DOHH2 (cell line): ENCODE measurements around the gene DOCK1.

Experiments used
- H3F3A ChIP-seq: fragments of 200-600 bp; sonication (generic), shearing (Covaris generic); 2 replicates; pipeline ENCODE4 v1.6.0; 2016; ENCODE audit warnings: antibody characterized with exemption, mild to moderate bottlenecking; ENCODE audit not compliant: control insufficient read depth, insufficient read depth
- H3K27ac ChIP-seq: fragments of 200-600 bp; sonication (generic); 2 replicates; pipeline ENCODE4 v1.5.1; 2014; ENCODE audit warnings: low read depth, mild to moderate bottlenecking, low read length, moderate library complexity
- H3K27me3 ChIP-seq: fragments of 200-600 bp; sonication (generic); 2 replicates; pipeline ENCODE4 v1.6.1; 2014; ENCODE audit warnings: mild to moderate bottlenecking, low read length, mixed read lengths; ENCODE audit not compliant: control insufficient read depth
- H3K36me3 ChIP-seq: fragments of 200-600 bp; sonication (generic); 2 replicates; pipeline ENCODE4 v1.6.1; 2014; ENCODE audit warnings: mild to moderate bottlenecking, low read length, moderate library complexity, mixed read lengths; ENCODE audit not compliant: control insufficient read depth
- H3K4me1 ChIP-seq: fragments of 200-600 bp; sonication (generic); 2 replicates; pipeline ENCODE4 v1.6.1; 2014; ENCODE audit warnings: mild to moderate bottlenecking, low read length, mixed read lengths; ENCODE audit not compliant: control insufficient read depth
- H3K4me2 ChIP-seq: fragments of 200-600 bp; sonication (generic); 2 replicates; pipeline ENCODE4 v1.6.0; 2014; ENCODE audit warnings: mild to moderate bottlenecking, low read length, moderate library complexity
- H3K4me3 ChIP-seq: fragments of 200-600 bp; sonication (generic); 2 replicates; pipeline ENCODE4 v1.5.1; 2014; ENCODE audit warnings: mild to moderate bottlenecking, low read length, mixed read lengths
- H3K79me2 ChIP-seq: fragments of 200-600 bp; sonication (generic); 2 replicates; pipeline ENCODE4 v1.6.1; 2014; ENCODE audit warnings: mild to moderate bottlenecking, low read length, mixed read lengths; ENCODE audit not compliant: control insufficient read depth
- H3K9me2 ChIP-seq: fragments of 200-600 bp; sonication (generic); replicated peaks from 2 replicates; pipeline ENCODE4 v1.6.1; 2014; ENCODE audit warnings: mild to moderate bottlenecking, low read length, mixed read lengths; ENCODE audit not compliant: control insufficient read depth
- H3K9me3 ChIP-seq: fragments of 200-600 bp; sonication (generic); 2 replicates; pipeline ENCODE4 v1.6.1; 2014; ENCODE audit warnings: antibody characterized with exemption, low read length, mixed read lengths; ENCODE audit not compliant: control insufficient read depth, insufficient read depth
- H4K20me1 ChIP-seq: fragments of 200-600 bp; sonication (generic); 2 replicates; pipeline ENCODE4 v1.6.0; 2014; ENCODE audit warnings: low read depth, mild to moderate bottlenecking, antibody characterized with exemption, low read length, moderate library complexity; ENCODE audit not compliant: control insufficient read depth, insufficient read depth
- CTCF ChIP-seq: fragments of 200-600 bp; sonication (generic); IDR thresholded peaks from one replicate; pipeline ENCODE4 v1.5.1; 2014; ENCODE audit warnings: antibody characterized with exemption, mild to moderate bottlenecking, low read depth, low read length; ENCODE audit not compliant: poor library complexity, severe bottlenecking
- EZH2phosphoT487 ChIP-seq: fragments of 200-600 bp; sonication (generic); IDR thresholded peaks from 2 replicates; pipeline ENCODE4 v1.6.1; 2017; ENCODE audit warnings: borderline replicate concordance, mild to moderate bottlenecking, antibody characterized with exemption, low read length, moderate library complexity, mixed read lengths

DOCK1 gene

GRCh38 chr10:127462643-127463295, 557.5 kb downstream of the DOCK1 start:
- no peaks in the 10 kb centered on the region for H3F3A ChIP-seq
- H3K4me2 ChIP-seq, result no peak overlapping the region
- H4K20me1 ChIP-seq, result no peaks in the 10 kb centered on the region
- TF ChIP-seq CTCF, result no peak
- TF ChIP-seq EZH2phosphoT487, result no peak
- H3K36me3 ChIP-seq, result no peaks in the 10 kb centered on the region
- no peak overlapping the region for H3K4me3 ChIP-seq
- no peak overlapping the region for H3K27ac ChIP-seq
- H3K27me3 ChIP-seq, result no peaks in the 10 kb centered on the region
- H3K9me2 ChIP-seq, result no peaks in the 10 kb centered on the region
- H3K79me2 ChIP-seq, result no peaks in the 10 kb centered on the region
- peaks cover 4% of the 10 kb centered on the region; the same call in 1 of the 2 replicates for H3K9me3 ChIP-seq
- no peaks in the 10 kb centered on the region for H3K4me1 ChIP-seq

- no peaks in the 10 kb centered on the region for H3K9me2 ChIP-seq
- no peaks in the 10 kb centered on the region for H3K27me3 ChIP-seq
- no peak for TF ChIP-seq CTCF
- TF ChIP-seq EZH2phosphoT487, result no peak
- H3K9me3 ChIP-seq, result peaks cover 4% of the 10 kb centered on the region; the same call in 1 of the 2 replicates
- no peak overlapping the region for H3K27ac ChIP-seq
- H3K4me2 ChIP-seq, result no peak overlapping the region
- H3K36me3 ChIP-seq, result no peaks in the 10 kb centered on the region
- H3F3A ChIP-seq, result no peaks in the 10 kb centered on the region
- no peaks in the 10 kb centered on the region for H4K20me1 ChIP-seq
- no peak overlapping the region for H3K4me3 ChIP-seq
- no peaks in the 10 kb centered on the region for H3K4me1 ChIP-seq
- H3K79me2 ChIP-seq, result no peaks in the 10 kb centered on the region
Observed at GRCh38 chr10:127463548-127463947, 558.3 kb downstream of the DOCK1 start.

- H3K4me2 ChIP-seq, result no peak overlapping the region
- H3K27me3 ChIP-seq, result no peaks in the 10 kb centered on the region
- peaks cover 8% of the 10 kb centered on the region; the same call in 1 of the 2 replicates for H3K9me3 ChIP-seq
- H3K27ac ChIP-seq, result no peak overlapping the region
- H3K36me3 ChIP-seq, result no peaks in the 10 kb centered on the region
- no peaks in the 10 kb centered on the region for H3K79me2 ChIP-seq
- TF ChIP-seq CTCF, result no peak
- TF ChIP-seq EZH2phosphoT487, result no peak
- H3K9me2 ChIP-seq, result no peaks in the 10 kb centered on the region
- no peak overlapping the region for H3K4me3 ChIP-seq
- H3F3A ChIP-seq, result no peaks in the 10 kb centered on the region
- H4K20me1 ChIP-seq, result no peaks in the 10 kb centered on the region
- H3K4me1 ChIP-seq, result no peaks in the 10 kb centered on the region
Observed at GRCh38 chr10:127464561-127464960, 559.3 kb downstream of the DOCK1 start.

GRCh38 chr10:127467811-127468210, 562.6 kb downstream of the DOCK1 start:
- no peaks in the 10 kb centered on the region for H3F3A ChIP-seq
- no peak overlapping the region for H3K27ac ChIP-seq
- no peak overlapping the region for H3K4me2 ChIP-seq
- no peak overlapping the region for H3K4me3 ChIP-seq
- no peaks in the 10 kb centered on the region for H3K27me3 ChIP-seq
- peaks cover 4% of the 10 kb centered on the region; the same call in 1 of the 2 replicates for H3K9me3 ChIP-seq
- H4K20me1 ChIP-seq, result no peaks in the 10 kb centered on the region
- TF ChIP-seq EZH2phosphoT487 (no peak), CTCF (no peak)
- H3K4me1 ChIP-seq, result no peaks in the 10 kb centered on the region
- H3K9me2 ChIP-seq, result no peaks in the 10 kb centered on the region
- no peaks in the 10 kb centered on the region for H3K36me3 ChIP-seq
- H3K79me2 ChIP-seq, result no peaks in the 10 kb centered on the region
